HepG2 (cell line): ENCODE results near the gene MNX1. TPM values are rescaled to one million over a fixed set of nuclear protein-coding genes. Genes with fewer than 3 reads are reported as not detected.

ENCODE experiments used
- CC2D1A ChIP-seq: sonication (generic); formaldehyde crosslinking; IDR thresholded peaks from 2 replicates; pipeline ENCODE4 v1.8.1; 2023; ENCODE audit warnings: mild to moderate bottlenecking, missing genetic modification reagents
- E2F1 ChIP-seq: sonication (generic); formaldehyde crosslinking; IDR thresholded peaks from 2 replicates; pipeline ENCODE4 v1.5.0; 2020; ENCODE audit warnings: missing genetic modification reagents
- EED ChIP-seq: sonication (generic); formaldehyde crosslinking; IDR thresholded peaks from 2 replicates; pipeline ENCODE4 v1.5.0; 2020; ENCODE audit warnings: mild to moderate bottlenecking, missing genetic modification reagents
- KIAA2018 ChIP-seq: sonication (generic); formaldehyde crosslinking; IDR thresholded peaks from 2 replicates; pipeline ENCODE4 v1.5.0; 2020; ENCODE audit warnings: mild to moderate bottlenecking, missing genetic modification reagents, borderline replicate concordance
- KLF13 ChIP-seq: sonication (generic); formaldehyde crosslinking; IDR thresholded peaks from 2 replicates; pipeline ENCODE4 v1.4.0; 2020; ENCODE audit warnings: mild to moderate bottlenecking, missing genetic modification reagents
- MLXIP ChIP-seq: sonication (generic); formaldehyde crosslinking; IDR thresholded peaks from 2 replicates; pipeline ENCODE4 v1.9.0; 2021; ENCODE audit warnings: missing genetic modification reagents, borderline replicate concordance
- NFYB ChIP-seq: sonication (generic); formaldehyde crosslinking; IDR thresholded peaks from 2 replicates; pipeline ENCODE4 v1.4.0; 2020; ENCODE audit warnings: missing genetic modification reagents
- SIN3A ChIP-seq: IDR thresholded peaks from 2 replicates; pipeline ENCODE4 v1.6.1; 2011; ENCODE audit warnings: low read depth, mild to moderate bottlenecking, control low read depth, low read length, borderline replicate concordance
- ZBTB25 ChIP-seq: IDR thresholded peaks from 2 replicates; pipeline ENCODE4 v1.6.1; 2018; ENCODE audit warnings: missing genetic modification reagents
- ZFP1 ChIP-seq: IDR thresholded peaks from 2 replicates; pipeline ENCODE4 v1.6.1; 2016
- ZFP41 ChIP-seq: sonication (generic); formaldehyde crosslinking; IDR thresholded peaks from 2 replicates; pipeline ENCODE4 v1.4.0; 2020; ENCODE audit warnings: mild to moderate bottlenecking, missing genetic modification reagents, borderline replicate concordance
- ZNF562 ChIP-seq: sonication (generic); formaldehyde crosslinking; IDR thresholded peaks from 2 replicates; pipeline ENCODE4 v1.8.0; 2022; ENCODE audit warnings: missing genetic modification reagents, borderline replicate concordance
- ZNF629 ChIP-seq: sonication (generic); formaldehyde crosslinking; conservative IDR thresholded peaks from 2 replicates; pipeline ENCODE4 v1.5.0; 2020; ENCODE audit warnings: missing genetic modification reagents
- ZNF672 ChIP-seq: sonication (generic); formaldehyde crosslinking; IDR thresholded peaks from 2 replicates; pipeline ENCODE4 v1.8.1; 2022; ENCODE audit warnings: missing genetic modification reagents
- ZNF792 ChIP-seq: IDR thresholded peaks from 2 replicates; pipeline ENCODE4 v1.6.1; 2016
- polyA plus RNA-seq, 8 experiments: library from polyadenylated mRNA; depleted of rRNA in 3 of 8; stranded (reverse) in 7 of 8; unstranded in 1 of 8; fragments of >200 nt; fragmentation: Illumina TruSeq in 4 of 8; extraction: Trizol in 4 of 8; gene quantifications; 2 replicates each; pipeline versions ENCODE4 v1.2.1 to v1.2.3, GENCODE V29; 2011 to 2016; ENCODE audit warnings: low read depth in 4 of 8, missing spikeins in 1 of 8, mixed read lengths in 1 of 8; ENCODE audit not compliant: insufficient read depth in 1 of 8
- total RNA-seq, 5 experiments: library from RNA; depleted of rRNA; stranded (reverse); fragments of >200 nt; fragmentation: Illumina TruSeq; extraction: Trizol; gene quantifications; 2 replicates each; pipeline ENCODE4 v1.2.3, GENCODE V29; 2016; ENCODE audit warnings: low read depth in 1 of 5

The MNX1 gene
- total and polyA plus RNA-seq, 2 of the 13 experiments (the other 11 are each of a cell fraction or from before 2014, with no cell fraction given): 0.94 to 6.1 TPM

GRCh38 chr7:156988343-156989185, 21.9 kb downstream of the MNX1 start (continued):
- TF ChIP-seq KIAA2018 (CRISPR knock-in tag) (no peak), ZFP1 (CRISPR knock-in tag) (0 out of 2 replicates have a peak, but pooled peaks have one; percentile 31), ZBTB25 (CRISPR knock-in tag) (peak; percentile 46), ZNF672 (CRISPR knock-in tag) (no peak), NFYB (no peak), KLF13 (CRISPR knock-in tag) (no peak), ZFP41 (CRISPR knock-in tag) (no peak), CC2D1A (CRISPR knock-in tag) (no peak), EED (no peak), MLXIP (no peak), SIN3A (no peak), ZNF792 (CRISPR knock-in tag) (no peak), E2F1 (CRISPR knock-in tag) (no peak), ZNF562 (CRISPR knock-in tag) (no peak), ZNF629 (no peak)
